GM12801 (cell line): ENCODE data around the gene RPL38.

Source experiments
- CTCF ChIP-seq: IDR thresholded peaks from one replicate; pipeline ENCODE4 v1.5.1; 2011; ENCODE audit warnings: control low read depth; ENCODE audit not compliant: insufficient read length; ENCODE audit errors: extremely low read depth

RPL38 gene

GRCh38 chr17:74245871-74246270 lies 42.4 kb downstream of the RPL38 start:
- TF ChIP-seq CTCF = no peak

GRCh38 chr17:74249590-74250270 lies 46.3 kb downstream of the RPL38 start:
- no peak for TF ChIP-seq CTCF

GRCh38 chr17:74250324-74250995 lies 47.0 kb downstream of the RPL38 start:
- TF ChIP-seq CTCF = no peak

- TF ChIP-seq CTCF = no peak
These were observed 47.6 kb downstream of the RPL38 start for GRCh38 chr17:74251051-74251450.

- TF ChIP-seq CTCF = no peak
These were observed 48.1 kb downstream of the RPL38 start for GRCh38 chr17:74251569-74251968.

GRCh38 chr17:74252211-74252610 lies 48.7 kb downstream of the RPL38 start:
- no peak for TF ChIP-seq CTCF

GRCh38 chr17:74253036-74253435 lies 49.6 kb downstream of the RPL38 start:
- TF ChIP-seq CTCF = no peak
